ENCODE results near the gene LGALS12.

Gene LGALS12

DNA sequence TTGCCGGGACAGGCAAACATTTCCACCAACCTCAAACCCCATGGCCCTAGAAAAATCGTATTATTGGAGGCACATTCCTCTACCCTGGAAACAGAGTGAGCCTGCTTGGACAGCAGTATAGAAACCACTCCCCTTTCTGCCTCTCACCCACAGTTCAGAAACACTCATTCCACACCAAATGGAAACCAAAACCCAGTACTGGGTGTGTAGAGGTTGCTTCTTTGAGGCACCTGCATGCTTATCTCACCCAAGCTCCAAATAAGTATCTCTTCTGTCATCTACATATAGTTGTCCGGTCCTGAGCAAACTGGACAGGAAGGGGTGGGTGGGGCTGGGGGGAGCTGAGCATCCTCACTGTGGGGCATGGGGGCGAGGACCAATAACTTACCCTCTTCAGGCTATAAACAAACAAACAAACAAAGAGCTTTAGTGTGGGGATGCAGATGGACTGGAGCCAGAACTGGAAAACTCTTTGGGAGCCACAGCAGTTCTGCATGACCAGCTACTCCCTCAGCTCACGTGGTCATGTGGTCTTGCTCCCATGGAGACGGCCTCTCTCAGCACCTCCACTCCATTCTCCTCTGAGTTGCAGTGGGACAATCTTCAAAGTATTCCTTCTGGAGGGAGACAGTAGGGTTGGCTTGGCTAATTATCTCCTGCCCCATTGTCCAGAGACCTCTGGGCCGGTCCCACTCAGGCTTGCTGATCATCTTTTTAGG is 58.3 kb downstream of the LGALS12 start:
- peak; percentile 34 to 41 for ATAC-seq

DNA sequence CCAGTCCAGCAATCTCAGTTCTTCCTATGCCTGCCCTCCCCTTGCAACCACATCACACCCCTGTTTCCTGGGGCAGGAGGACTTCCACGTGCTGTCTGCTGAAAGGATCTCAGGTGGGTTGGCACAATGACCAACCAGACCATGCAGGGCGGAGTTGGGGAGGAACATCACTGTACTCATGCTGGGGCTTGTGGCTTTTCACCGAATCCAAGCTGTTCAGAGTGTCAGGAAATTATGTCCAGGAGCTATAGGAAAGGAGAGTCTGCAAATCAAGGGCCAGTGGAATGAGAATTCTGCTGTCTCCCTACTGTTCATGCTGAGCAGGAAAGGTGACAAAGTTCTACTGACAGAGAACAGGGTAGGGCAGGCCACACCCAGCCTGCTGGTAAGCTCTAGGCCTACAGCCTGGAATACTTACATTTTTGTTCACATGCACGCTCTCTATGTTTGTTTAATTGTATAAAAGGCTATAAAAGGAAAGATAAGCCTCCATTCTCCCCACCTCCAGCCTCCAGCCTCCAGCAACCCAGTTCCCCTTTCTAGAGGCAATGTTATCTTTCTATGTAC is 59.0 kb downstream of the LGALS12 start:
- ATAC-seq = no peak

Measured in activated CD4-positive, CD25-positive, alpha-beta regulatory T cell treated with anti-CD3 and anti-CD28 coated beads, Interleukin-2, amount 50 U/mL, for 24 hours (primary cell).